H9 (cell line): Measurements from ENCODE around the gene AQP12A. TPM values are rescaled to one million over a fixed set of nuclear protein-coding genes. Genes with fewer than 3 reads are reported as not detected.
A peak's percentile ranks its signal among the peaks of the same experiment; 100 is the strongest.

Experiments used
- DNase-seq: peaks from one replicate; pipeline ENCODE4 v3.0.0-alpha.2; 2017
- H2AFZ ChIP-seq: one replicate; pipeline ENCODE4 v1.6.1; 2013; ENCODE audit warnings: mild to moderate bottlenecking, low read length, control low read depth, moderate library complexity
- H2AK5ac ChIP-seq: 2 replicates; pipeline ENCODE4 v1.6.1; 2013; ENCODE audit warnings: low read length, control low read depth, mixed read lengths; ENCODE audit not compliant: insufficient read length
- H2BK120ac ChIP-seq: one replicate; pipeline ENCODE4 v1.6.1; 2013; ENCODE audit warnings: low read depth, mild to moderate bottlenecking, low read length, control low read depth, inconsistent platforms; ENCODE audit not compliant: poor library complexity, severe bottlenecking
- H2BK12ac ChIP-seq: 2 replicates; pipeline ENCODE4 v1.6.1; 2013; ENCODE audit warnings: low read length, control low read depth, mixed read lengths, low read depth; ENCODE audit not compliant: insufficient read length
- H2BK15ac ChIP-seq: 2 replicates; pipeline ENCODE4 v1.6.1; 2013; ENCODE audit warnings: low read depth, low read length, control low read depth
- H2BK20ac ChIP-seq: one replicate; pipeline ENCODE4 v1.6.1; 2013; ENCODE audit warnings: low read depth, mild to moderate bottlenecking, low read length, control low read depth, inconsistent platforms; ENCODE audit not compliant: poor library complexity, severe bottlenecking
- H2BK5ac ChIP-seq: 2 replicates; pipeline ENCODE4 v1.6.1; 2013; ENCODE audit warnings: low read length, control low read depth, mixed read lengths; ENCODE audit not compliant: insufficient read length
- H3K14ac ChIP-seq: 2 replicates; pipeline ENCODE4 v1.6.1; 2013; ENCODE audit warnings: low read length, control low read depth; ENCODE audit not compliant: insufficient read depth
- H3K18ac ChIP-seq: 2 replicates; pipeline ENCODE4 v1.6.1; 2013; ENCODE audit warnings: low read depth, mild to moderate bottlenecking, mixed read lengths, low read length, control low read depth; ENCODE audit not compliant: insufficient read length
- H3K23ac ChIP-seq: 2 replicates; pipeline ENCODE4 v1.6.1; 2013; ENCODE audit warnings: low read length, control low read depth, mixed read lengths, low read depth; ENCODE audit not compliant: insufficient read length
- H3K23me2 ChIP-seq: 2 replicates; pipeline ENCODE4 v1.6.1; 2013; ENCODE audit warnings: low read depth, mild to moderate bottlenecking, mixed read lengths, low read length, control low read depth; ENCODE audit not compliant: insufficient read length, poor library complexity, severe bottlenecking
- H3K27ac ChIP-seq: 2 replicates; pipeline ENCODE4 v1.5.1; 2013; ENCODE audit warnings: low read length, control low read depth, mixed read lengths, low read depth; ENCODE audit not compliant: insufficient read length
- H3K27me3 ChIP-seq: 2 replicates; pipeline ENCODE4 v1.6.1; 2013; ENCODE audit warnings: low read length, control low read depth, inconsistent platforms; ENCODE audit not compliant: insufficient read depth
- H3K4ac ChIP-seq: 2 replicates; pipeline ENCODE4 v1.6.1; 2013; ENCODE audit warnings: low read depth, mild to moderate bottlenecking, control low read depth, inconsistent platforms, low read length, moderate library complexity
- H3K4me1 ChIP-seq: 2 replicates; pipeline ENCODE4 v1.6.1; 2013; ENCODE audit warnings: low read length, control low read depth, inconsistent platforms; ENCODE audit not compliant: insufficient read depth
- H3K4me2 ChIP-seq: 2 replicates; pipeline ENCODE4 v1.6.1; 2013; ENCODE audit warnings: low read length, control low read depth, mixed read lengths; ENCODE audit not compliant: insufficient read length, insufficient read depth
- H3K56ac ChIP-seq: 2 replicates; pipeline ENCODE4 v1.6.1; 2013; ENCODE audit warnings: low read depth, mild to moderate bottlenecking, mixed read lengths, low read length, control low read depth; ENCODE audit not compliant: insufficient read length
- H3K79me1 ChIP-seq: 2 replicates; pipeline ENCODE4 v1.6.1; 2013; ENCODE audit warnings: low read depth, mild to moderate bottlenecking, moderate library complexity, low read length, control low read depth, inconsistent platforms; ENCODE audit not compliant: insufficient read depth, poor library complexity, severe bottlenecking
- H3K79me2 ChIP-seq: 2 replicates; pipeline ENCODE4 v1.6.1; 2013; ENCODE audit warnings: low read length, control low read depth, inconsistent platforms; ENCODE audit not compliant: insufficient read depth
- H3K9ac ChIP-seq: 2 replicates; pipeline ENCODE4 v1.6.1; 2013; ENCODE audit warnings: low read length, control low read depth, mixed read lengths; ENCODE audit not compliant: insufficient read length; ENCODE audit errors: extremely low read depth
- H3K9me3 ChIP-seq: one replicate; pipeline ENCODE4 v1.6.1; 2013; ENCODE audit warnings: low read depth, low read length, inconsistent platforms; ENCODE audit not compliant: control insufficient read depth
- H3T11ph ChIP-seq: one replicate; pipeline ENCODE4 v1.6.1; 2013; ENCODE audit warnings: mild to moderate bottlenecking, low read length, control low read depth, inconsistent platforms
- H4K20me1 ChIP-seq: one replicate; pipeline ENCODE4 v1.6.1; 2013; ENCODE audit not compliant: control insufficient read depth, insufficient read length, insufficient read depth
- H4K5ac ChIP-seq: 2 replicates; pipeline ENCODE4 v1.6.1; 2013; ENCODE audit warnings: low read depth, mild to moderate bottlenecking, mixed read lengths, low read length, control low read depth; ENCODE audit not compliant: insufficient read length
- H4K8ac ChIP-seq: replicated peaks from 2 replicates; pipeline ENCODE4 v1.6.1; 2013; ENCODE audit warnings: low read length, control low read depth, mixed read lengths, low read depth; ENCODE audit not compliant: insufficient read length
- H4K91ac ChIP-seq: 2 replicates; pipeline ENCODE4 v1.6.1; 2013; ENCODE audit warnings: low read depth, mild to moderate bottlenecking, moderate library complexity, mixed read lengths, low read length, control low read depth; ENCODE audit not compliant: insufficient read length
- H3K27ac Mint-ChIP-seq, 3 experiments: 2 replicates in 2 of 3; 3 replicates in 1 of 3; pipeline ENCODE4 v1.8.0; 2020 to 2021; ENCODE audit warnings: mixed read lengths in 3 of 3, mild to moderate bottlenecking in 1 of 3, moderate library complexity in 1 of 3
- H3K27me3 Mint-ChIP-seq: 2 replicates; pipeline ENCODE4 v1.8.0; 2021; ENCODE audit warnings: low read depth, mild to moderate bottlenecking, moderate library complexity, mixed read lengths
- H3K36me3 Mint-ChIP-seq, 3 experiments: 2 replicates in 2 of 3; 3 replicates in 1 of 3; pipeline ENCODE4 v1.8.0; 2020 to 2021; ENCODE audit warnings: low read depth in 3 of 3, mixed read lengths in 3 of 3; ENCODE audit not compliant: insufficient read depth in 1 of 3
- H3K4me1 Mint-ChIP-seq, 2 experiments: 2 replicates each; pipeline ENCODE4 v1.8.0; 2020; ENCODE audit warnings: mixed read lengths in 2 of 2
- H3K4me3 Mint-ChIP-seq, 2 experiments: 2 replicates in 1 of 2; 3 replicates in 1 of 2; pipeline ENCODE4 v1.8.0; 2020 to 2021; ENCODE audit warnings: mild to moderate bottlenecking in 2 of 2, mixed read lengths in 2 of 2, moderate library complexity in 1 of 2
- H3K9me3 Mint-ChIP-seq, 2 experiments: 2 replicates in 1 of 2; 3 replicates in 1 of 2; pipeline ENCODE4 v1.8.0; 2020; ENCODE audit warnings: mild to moderate bottlenecking in 2 of 2, mixed read lengths in 2 of 2, moderate library complexity in 1 of 2
- CTCF ChIP-seq: fragments of 200-600 bp; sonication (generic); conservative IDR thresholded peaks from 3 replicates; pipeline ENCODE4 v1.8.0; 2021; ENCODE audit warnings: antibody characterized with exemption, mild to moderate bottlenecking
- WGBS: extraction: QIAGEN DNeasy Blood & Tissue Kit; methylation state at CpG from one replicate; pipeline ENCODE4 v1.1.7; 2013; ENCODE audit warnings: missing lambda C conversion rate, low lambda C conversion rate, mixed read lengths; ENCODE audit not compliant: insufficient read length; ENCODE audit errors: extremely low coverage; 5-methylcytosine and 5-hydroxymethylcytosine counted together
- total RNA-seq: library from RNA; stranded (reverse); gene quantifications from 2 replicates; pipeline ENCODE4 v1.2.1, GENCODE V29; 2021

Gene AQP12A
- total RNA-seq, 1 experiment from 2014 or later = not detected

GRCh38 chr2:240716130-240716798 is 24.6 kb downstream of the AQP12A start:
- WGBS = no CpG with 5 or more reads among the region's 23 CpGs
- H3K27ac Mint-ChIP-seq = peak overlapping the region; percentile 72 to 89 (median 83); a peak in 5 of 7 replicates
- no peak overlapping the region for H4K91ac ChIP-seq
- H3K23ac ChIP-seq = no peak overlapping the region
- H3K18ac ChIP-seq = no peak overlapping the region
- no peak overlapping the region; a peak in 2 of 5 replicates for H3K4me3 Mint-ChIP-seq
- H3K56ac ChIP-seq = no peak overlapping the region
- H3K27me3 ChIP-seq = no peaks in the 10 kb centered on the region
- H2BK20ac ChIP-seq = no peak overlapping the region
- H3K27me3 Mint-ChIP-seq = peaks cover 2% of the 10 kb centered on the region
- no peaks in the 10 kb centered on the region for H3K79me1 ChIP-seq
- H3K9ac ChIP-seq = no peak overlapping the region
- no peak for DNase-seq
- H3K79me2 ChIP-seq = no peaks in the 10 kb centered on the region
- no peak overlapping the region for H3T11ph ChIP-seq
- no peak overlapping the region for H3K27ac ChIP-seq
- H2BK5ac ChIP-seq = no peak overlapping the region
- no peaks in the 10 kb centered on the region for H3K4me1 ChIP-seq
- no peaks in the 10 kb centered on the region for H3K9me3 ChIP-seq
- no peak overlapping the region for H3K4ac ChIP-seq
- H3K36me3 Mint-ChIP-seq = peaks cover 15 to 33% (median 20%) of the 10 kb centered on the region in 3 experiments
- H3K4me1 Mint-ChIP-seq = no peaks in the 10 kb centered on the region; a peak in 1 of 4 replicates
- H2AK5ac ChIP-seq = no peak overlapping the region
- peaks cover 5% of the 10 kb centered on the region for H4K20me1 ChIP-seq
- H3K4me2 ChIP-seq = no peak overlapping the region
- H2AFZ ChIP-seq = no peak overlapping the region
- TF ChIP-seq CTCF = no peak
- no peak overlapping the region for H4K8ac ChIP-seq
- H3K14ac ChIP-seq = no peak overlapping the region
- no peaks in the 10 kb centered on the region for H3K23me2 ChIP-seq
- H4K5ac ChIP-seq = no peak overlapping the region
- no peak overlapping the region for H2BK12ac ChIP-seq
- H2BK120ac ChIP-seq = no peak overlapping the region
- H2BK15ac ChIP-seq = no peak overlapping the region
- no peaks in the 10 kb centered on the region for H3K9me3 Mint-ChIP-seq
